HepG2 (cell line): Measurements from ENCODE around the gene KLHL35. TPM values are rescaled to one million over a fixed set of nuclear protein-coding genes. Genes with fewer than 3 reads are reported as not detected.

Experiments used
- CENPX ChIP-seq: sonication (generic); formaldehyde crosslinking; IDR thresholded peaks from 2 replicates; pipeline ENCODE4 v1.9.0; 2021; ENCODE audit warnings: mild to moderate bottlenecking, missing genetic modification reagents, moderate library complexity
- KAT7 ChIP-seq: IDR thresholded peaks from 2 replicates; pipeline ENCODE4 v1.6.1; 2018; ENCODE audit warnings: borderline replicate concordance, missing compliant biosample characterization
- KDM2A ChIP-seq: sonication (generic); formaldehyde crosslinking; IDR thresholded peaks from 2 replicates; pipeline ENCODE4 v1.4.0; 2020; ENCODE audit warnings: low read depth, missing genetic modification reagents, borderline replicate concordance
- KDM5A ChIP-seq: fragments of 200-600 bp; sonication (generic); IDR thresholded peaks from 2 replicates; pipeline ENCODE4 v1.7.0; 2018; ENCODE audit warnings: antibody characterized with exemption, mild to moderate bottlenecking, low read length, borderline replicate concordance
- MAFF ChIP-seq: IDR thresholded peaks from 2 replicates; pipeline ENCODE4 v1.6.1; 2011; ENCODE audit warnings: low read depth, low read length, improper control_type of control experiment
- NCOR1 ChIP-seq: fragments of 200-600 bp; sonication (generic); IDR thresholded peaks from 2 replicates; pipeline ENCODE4 v1.7.0; 2017; ENCODE audit warnings: antibody characterized with exemption, low read length, borderline replicate concordance
- POLR2AphosphoS2 ChIP-seq: IDR thresholded peaks from 2 replicates; pipeline ENCODE4 v1.6.1; 2011; ENCODE audit warnings: low read depth, low read length, improper control_type of control experiment
- ZNF460 ChIP-seq: sonication (generic); formaldehyde crosslinking; IDR thresholded peaks from 2 replicates; pipeline ENCODE4 v1.5.1; 2020; ENCODE audit warnings: missing genetic modification reagents, mild to moderate bottlenecking, borderline replicate concordance
- ZNF644 ChIP-seq: IDR thresholded peaks from 2 replicates; pipeline ENCODE4 v1.6.1; 2016; ENCODE audit warnings: low read depth
- ZNF670 ChIP-seq: sonication (generic); formaldehyde crosslinking; IDR thresholded peaks from 2 replicates; pipeline ENCODE4 v1.8.0; 2022; ENCODE audit warnings: mild to moderate bottlenecking, missing genetic modification reagents, borderline replicate concordance
- ZNF773 ChIP-seq: sonication (generic); formaldehyde crosslinking; IDR thresholded peaks from 2 replicates; pipeline ENCODE4 v1.4.0; 2020; ENCODE audit warnings: missing genetic modification reagents, borderline replicate concordance
- polyA plus RNA-seq, 8 experiments: library from polyadenylated mRNA; depleted of rRNA in 3 of 8; stranded (reverse) in 7 of 8; unstranded in 1 of 8; fragments of >200 nt; fragmentation: Illumina TruSeq in 4 of 8; extraction: Trizol in 4 of 8; gene quantifications; 2 replicates each; pipeline versions ENCODE4 v1.2.1 to v1.2.3, GENCODE V29; 2011 to 2016; ENCODE audit warnings: low read depth in 4 of 8, missing spikeins in 1 of 8, mixed read lengths in 1 of 8; ENCODE audit not compliant: insufficient read depth in 1 of 8
- total RNA-seq, 5 experiments: library from RNA; depleted of rRNA; stranded (reverse); fragments of >200 nt; fragmentation: Illumina TruSeq; extraction: Trizol; gene quantifications; 2 replicates each; pipeline ENCODE4 v1.2.3, GENCODE V29; 2016; ENCODE audit warnings: low read depth in 1 of 5
- TF ChIP-seq, protein P1 (sequence below): sonication (generic); formaldehyde crosslinking; IDR thresholded peaks from one replicate; pipeline ENCODE4 v1.5.1; 2020; ENCODE audit warnings: mild to moderate bottlenecking, missing genetic modification reagents; ENCODE audit errors: not compliant biosample characterization
- TF ChIP-seq, protein P2 (sequence below): sonication (generic); formaldehyde crosslinking; conservative IDR thresholded peaks from 2 replicates; pipeline ENCODE4 v1.8.0; 2022; ENCODE audit warnings: low read depth, missing genetic modification reagents
- TF ChIP-seq, protein P3 (sequence below): sonication (generic); formaldehyde crosslinking; IDR thresholded peaks from 2 replicates; pipeline ENCODE4 v1.5.1; 2020; ENCODE audit warnings: missing genetic modification reagents, mild to moderate bottlenecking, borderline replicate concordance
- TF ChIP-seq, protein P4 (sequence below): IDR thresholded peaks from 2 replicates; pipeline ENCODE4 v1.6.1; 2016; ENCODE audit warnings: low read depth
- TF ChIP-seq, protein P5 (sequence below): sonication (generic); formaldehyde crosslinking; IDR thresholded peaks from 2 replicates; pipeline ENCODE4 v1.4.0; 2020; ENCODE audit warnings: missing genetic modification reagents, low read depth, mild to moderate bottlenecking, borderline replicate concordance

KLHL35 gene
- total and polyA plus RNA-seq, 2 of the 13 experiments (the other 11 are each of a cell fraction or from before 2014, with no cell fraction given), result not detected

DNA sequence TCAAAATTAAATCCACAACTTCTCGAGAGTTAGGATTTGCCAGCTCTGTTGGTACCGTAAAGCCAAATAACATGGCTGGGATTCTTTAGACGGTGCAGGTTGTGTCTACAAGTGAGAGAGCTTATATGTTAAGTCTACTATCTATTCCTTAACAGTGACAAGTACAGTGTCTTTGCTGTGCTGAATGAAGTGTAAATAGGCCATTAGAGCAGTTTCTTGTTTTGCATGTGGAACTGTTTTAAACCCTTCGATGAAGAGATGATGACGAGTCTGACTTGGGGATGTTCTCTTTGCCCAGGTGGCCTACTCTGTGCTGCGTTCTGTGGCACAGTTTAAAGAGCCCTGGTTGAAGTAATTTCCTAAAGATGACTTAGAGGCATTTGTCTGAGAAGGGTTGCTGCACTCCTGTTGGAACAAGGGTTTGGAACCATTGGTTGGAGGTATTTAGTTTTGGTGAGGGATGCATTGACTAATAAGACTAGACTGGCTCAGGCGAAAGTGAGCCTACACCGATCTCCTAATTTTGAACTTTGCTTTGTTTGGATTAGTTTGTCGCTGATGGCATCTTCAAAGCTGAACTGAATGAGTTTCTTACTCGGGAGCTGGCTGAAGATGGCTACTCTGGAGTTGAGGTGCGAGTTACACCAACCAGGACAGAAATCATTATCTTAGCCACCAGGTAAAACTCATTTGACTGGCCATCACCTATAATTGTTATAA, 32.7 kb downstream of the KLHL35 start (continued):
- TF ChIP-seq, protein P1, sequence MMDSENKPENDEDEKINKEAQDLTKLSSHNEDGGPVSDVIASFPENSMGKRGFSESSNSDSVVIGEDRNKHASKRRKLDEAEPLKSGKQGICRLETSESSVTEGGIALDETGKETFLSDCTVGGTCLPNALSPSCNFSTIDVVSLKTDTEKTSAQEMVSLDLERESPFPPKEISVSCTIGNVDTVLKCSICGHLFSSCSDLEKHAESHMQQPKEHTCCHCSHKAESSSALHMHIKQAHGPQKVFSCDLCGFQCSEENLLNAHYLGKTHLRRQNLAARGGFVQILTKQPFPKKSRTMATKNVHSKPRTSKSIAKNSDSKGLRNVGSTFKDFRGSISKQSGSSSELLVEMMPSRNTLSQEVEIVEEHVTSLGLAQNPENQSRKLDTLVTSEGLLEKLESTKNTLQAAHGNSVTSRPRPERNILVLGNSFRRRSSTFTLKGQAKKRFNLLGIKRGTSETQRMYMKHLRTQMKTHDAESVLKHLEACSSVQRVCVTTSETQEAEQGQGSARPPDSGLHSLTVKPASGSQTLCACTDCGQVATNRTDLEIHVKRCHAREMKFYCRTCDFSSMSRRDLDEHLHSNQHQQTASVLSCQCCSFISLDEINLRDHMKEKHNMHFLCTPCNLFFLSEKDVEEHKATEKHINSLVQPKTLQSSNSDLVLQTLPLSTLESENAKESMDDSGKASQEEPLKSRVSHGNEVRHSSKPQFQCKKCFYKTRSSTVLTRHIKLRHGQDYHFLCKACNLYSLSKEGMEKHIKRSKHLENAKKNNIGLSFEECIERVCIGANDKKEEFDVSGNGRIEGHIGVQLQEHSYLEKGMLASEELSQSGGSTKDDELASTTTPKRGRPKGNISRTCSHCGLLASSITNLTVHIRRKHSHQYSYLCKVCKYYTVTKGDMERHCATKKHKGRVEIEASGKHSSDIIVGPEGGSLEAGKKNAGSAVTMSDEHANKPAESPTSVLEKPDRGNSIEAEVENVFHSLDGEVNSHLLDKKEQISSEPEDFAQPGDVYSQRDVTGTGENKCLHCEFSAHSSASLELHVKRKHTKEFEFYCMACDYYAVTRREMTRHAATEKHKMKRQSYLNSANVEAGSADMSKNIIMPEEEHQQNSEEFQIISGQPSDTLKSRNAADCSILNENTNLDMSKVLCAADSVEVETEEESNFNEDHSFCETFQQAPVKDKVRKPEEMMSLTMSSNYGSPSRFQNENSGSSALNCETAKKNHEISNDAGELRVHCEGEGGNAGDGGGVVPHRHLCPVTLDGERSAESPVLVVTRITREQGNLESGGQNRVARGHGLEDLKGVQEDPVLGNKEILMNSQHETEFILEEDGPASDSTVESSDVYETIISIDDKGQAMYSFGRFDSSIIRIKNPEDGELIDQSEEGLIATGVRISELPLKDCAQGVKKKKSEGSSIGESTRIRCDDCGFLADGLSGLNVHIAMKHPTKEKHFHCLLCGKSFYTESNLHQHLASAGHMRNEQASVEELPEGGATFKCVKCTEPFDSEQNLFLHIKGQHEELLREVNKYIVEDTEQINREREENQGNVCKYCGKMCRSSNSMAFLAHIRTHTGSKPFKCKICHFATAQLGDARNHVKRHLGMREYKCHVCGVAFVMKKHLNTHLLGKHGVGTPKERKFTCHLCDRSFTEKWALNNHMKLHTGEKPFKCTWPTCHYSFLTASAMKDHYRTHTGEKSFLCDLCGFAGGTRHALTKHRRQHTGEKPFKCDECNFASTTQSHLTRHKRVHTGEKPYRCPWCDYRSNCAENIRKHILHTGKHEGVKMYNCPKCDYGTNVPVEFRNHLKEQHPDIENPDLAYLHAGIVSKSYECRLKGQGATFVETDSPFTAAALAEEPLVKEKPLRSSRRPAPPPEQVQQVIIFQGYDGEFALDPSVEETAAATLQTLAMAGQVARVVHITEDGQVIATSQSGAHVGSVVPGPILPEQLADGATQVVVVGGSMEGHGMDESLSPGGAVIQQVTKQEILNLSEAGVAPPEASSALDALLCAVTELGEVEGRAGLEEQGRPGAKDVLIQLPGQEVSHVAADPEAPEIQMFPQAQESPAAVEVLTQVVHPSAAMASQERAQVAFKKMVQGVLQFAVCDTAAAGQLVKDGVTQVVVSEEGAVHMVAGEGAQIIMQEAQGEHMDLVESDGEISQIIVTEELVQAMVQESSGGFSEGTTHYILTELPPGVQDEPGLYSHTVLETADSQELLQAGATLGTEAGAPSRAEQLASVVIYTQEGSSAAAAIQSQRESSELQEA, result no peak
- TF ChIP-seq KDM5A, result no peak
- TF ChIP-seq, protein P2, sequence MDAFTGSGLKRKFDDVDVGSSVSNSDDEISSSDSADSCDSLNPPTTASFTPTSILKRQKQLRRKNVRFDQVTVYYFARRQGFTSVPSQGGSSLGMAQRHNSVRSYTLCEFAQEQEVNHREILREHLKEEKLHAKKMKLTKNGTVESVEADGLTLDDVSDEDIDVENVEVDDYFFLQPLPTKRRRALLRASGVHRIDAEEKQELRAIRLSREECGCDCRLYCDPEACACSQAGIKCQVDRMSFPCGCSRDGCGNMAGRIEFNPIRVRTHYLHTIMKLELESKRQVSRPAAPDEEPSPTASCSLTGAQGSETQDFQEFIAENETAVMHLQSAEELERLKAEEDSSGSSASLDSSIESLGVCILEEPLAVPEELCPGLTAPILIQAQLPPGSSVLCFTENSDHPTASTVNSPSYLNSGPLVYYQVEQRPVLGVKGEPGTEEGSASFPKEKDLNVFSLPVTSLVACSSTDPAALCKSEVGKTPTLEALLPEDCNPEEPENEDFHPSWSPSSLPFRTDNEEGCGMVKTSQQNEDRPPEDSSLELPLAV (CRISPR knock-in tag), result no peak
- TF ChIP-seq POLR2AphosphoS2, result no peak
- TF ChIP-seq, protein P3, sequence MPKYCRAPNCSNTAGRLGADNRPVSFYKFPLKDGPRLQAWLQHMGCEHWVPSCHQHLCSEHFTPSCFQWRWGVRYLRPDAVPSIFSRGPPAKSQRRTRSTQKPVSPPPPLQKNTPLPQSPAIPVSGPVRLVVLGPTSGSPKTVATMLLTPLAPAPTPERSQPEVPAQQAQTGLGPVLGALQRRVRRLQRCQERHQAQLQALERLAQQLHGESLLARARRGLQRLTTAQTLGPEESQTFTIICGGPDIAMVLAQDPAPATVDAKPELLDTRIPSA (CRISPR knock-in tag), result no peak
- TF ChIP-seq KAT7, result no peak
- TF ChIP-seq MAFF, result no peak
- TF ChIP-seq CENPX, result no peak
- TF ChIP-seq NCOR1, result no peak
- TF ChIP-seq ZNF644 (CRISPR knock-in tag), result no peak
- no peak for TF ChIP-seq ZNF773
- TF ChIP-seq ZNF460, result no peak
- TF ChIP-seq, protein P4, sequence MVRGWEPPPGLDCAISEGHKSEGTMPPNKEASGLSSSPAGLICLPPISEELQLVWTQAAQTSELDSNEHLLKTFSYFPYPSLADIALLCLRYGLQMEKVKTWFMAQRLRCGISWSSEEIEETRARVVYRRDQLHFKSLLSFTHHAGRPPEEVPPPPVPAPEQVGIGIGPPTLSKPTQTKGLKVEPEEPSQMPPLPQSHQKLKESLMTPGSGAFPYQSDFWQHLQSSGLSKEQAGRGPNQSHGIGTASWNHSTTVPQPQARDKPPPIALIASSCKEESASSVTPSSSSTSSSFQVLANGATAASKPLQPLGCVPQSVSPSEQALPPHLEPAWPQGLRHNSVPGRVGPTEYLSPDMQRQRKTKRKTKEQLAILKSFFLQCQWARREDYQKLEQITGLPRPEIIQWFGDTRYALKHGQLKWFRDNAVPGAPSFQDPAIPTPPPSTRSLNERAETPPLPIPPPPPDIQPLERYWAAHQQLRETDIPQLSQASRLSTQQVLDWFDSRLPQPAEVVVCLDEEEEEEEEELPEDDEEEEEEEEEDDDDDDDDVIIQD (CRISPR knock-in tag), result no peak
- TF ChIP-seq KDM2A (CRISPR knock-in tag), result no peak
- no peak for TF ChIP-seq ZNF670 (CRISPR knock-in tag)
- TF ChIP-seq, protein P5, sequence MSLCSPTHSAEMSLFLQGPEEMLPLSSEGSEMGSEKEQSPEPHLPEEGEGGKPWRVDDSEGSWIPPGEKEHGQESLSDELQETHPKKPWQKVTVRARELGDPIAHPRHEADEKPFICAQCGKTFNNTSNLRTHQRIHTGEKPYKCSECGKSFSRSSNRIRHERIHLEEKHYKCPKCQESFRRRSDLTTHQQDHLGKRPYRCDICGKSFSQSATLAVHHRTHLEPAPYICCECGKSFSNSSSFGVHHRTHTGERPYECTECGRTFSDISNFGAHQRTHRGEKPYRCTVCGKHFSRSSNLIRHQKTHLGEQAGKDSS, result no peak
